ENCODE data around the gene L2HGDH.
"Not testable (repeated sequence)": the region's sequence is repeated elsewhere in the genome, so short reads cannot be mapped to it uniquely, and the experiment has no call there.

The L2HGDH gene

GRCh38 chr14:50311972-50312733, at the start of gene L2HGDH, which contains the start of gene DMAC2L:
Gene L2HGDH (minus strand): TSS chr14:50312229. CDS start chr14:50312150, 79 bp downstream.
Gene DMAC2L (plus strand): TSS chr14:50312324. CDS start chr14:50321488, 9,164 bp downstream.
- peak; percentile 95 for DNase-seq

GRCh38 chr14:50360851-50361250, 48.8 kb upstream of the L2HGDH start:
- no peak for DNase-seq

DNA sequence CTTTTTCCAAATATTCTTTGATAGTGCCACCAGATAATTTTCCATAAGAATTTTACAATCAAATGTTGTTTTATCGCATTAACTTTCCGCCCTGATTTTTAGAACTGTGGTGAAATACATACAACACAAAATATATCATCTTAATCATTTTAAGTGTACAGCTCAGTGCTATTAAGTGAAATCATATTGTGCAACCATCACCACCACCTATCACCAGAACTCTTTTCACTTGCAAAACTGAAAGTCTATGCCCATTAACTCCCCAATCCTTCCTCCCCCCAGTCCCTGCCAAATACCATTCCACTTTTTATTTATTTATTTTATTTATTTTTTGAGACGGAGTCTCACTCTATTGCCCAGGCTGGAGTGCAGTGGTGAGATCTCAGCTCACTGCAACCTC, 48.1 kb upstream of the L2HGDH start:
- DNase-seq: no peak

GRCh38 chr14:50359631-50360030, 47.6 kb upstream of the L2HGDH start:
- DNase-seq: no peak

DNA sequence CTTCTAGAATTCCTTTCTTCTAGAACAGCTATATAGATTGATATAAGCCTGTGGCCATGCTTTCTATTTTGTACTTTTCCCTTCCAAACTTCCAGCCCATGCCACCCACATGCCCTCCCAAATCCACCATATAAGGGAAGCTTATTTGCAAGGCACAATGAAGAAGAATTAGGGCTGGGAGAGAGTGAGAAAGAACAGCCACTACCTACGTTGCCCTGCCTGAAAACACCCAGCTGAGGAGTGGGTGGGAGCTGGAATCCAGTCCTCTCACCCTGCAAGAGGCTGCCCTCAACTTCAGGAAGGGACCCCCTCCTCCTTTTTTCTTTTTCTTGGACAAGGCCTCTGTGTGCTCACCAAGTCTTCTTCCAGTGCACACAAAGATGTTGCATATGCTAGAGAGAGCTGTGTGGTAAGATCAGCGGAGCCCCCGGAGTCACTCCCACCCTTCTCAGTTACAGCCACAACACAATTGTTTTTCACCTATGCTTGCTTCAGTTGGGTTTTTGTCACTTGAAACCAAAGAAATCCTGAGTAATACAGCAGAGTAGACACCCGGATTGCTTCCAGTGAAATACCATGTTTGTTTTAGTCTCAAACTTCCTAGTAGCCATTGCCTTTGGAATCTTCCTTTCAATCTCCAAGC, 45.8 kb upstream of the L2HGDH start:
- DNase-seq: no peak

DNA sequence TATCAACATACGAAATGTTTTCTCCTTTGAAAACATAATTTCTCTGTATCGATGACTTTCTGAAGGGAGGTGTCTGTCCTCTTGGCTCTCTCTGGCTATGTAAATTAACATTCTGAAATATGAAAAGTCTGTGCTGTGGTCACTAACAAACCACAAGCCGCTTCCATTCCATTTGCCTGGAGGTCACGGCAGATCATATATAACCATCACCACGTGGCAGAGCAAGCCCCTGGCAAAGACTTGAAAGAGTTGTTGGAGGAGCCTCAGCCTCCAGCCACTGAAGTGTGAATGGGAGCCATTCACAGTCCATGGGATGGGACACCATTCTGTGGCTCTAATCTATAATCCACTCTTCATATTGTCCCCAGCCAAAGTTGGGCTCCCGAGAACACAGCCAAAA, 45.1 kb upstream of the L2HGDH start:
- no peak for DNase-seq

- DNase-seq: not testable (repeated sequence)
Observed at GRCh38 chr14:50356283-50356682, 44.3 kb upstream of the L2HGDH start.

GRCh38 chr14:50355692-50356091, 43.7 kb upstream of the L2HGDH start:
- no peak for DNase-seq

DNA sequence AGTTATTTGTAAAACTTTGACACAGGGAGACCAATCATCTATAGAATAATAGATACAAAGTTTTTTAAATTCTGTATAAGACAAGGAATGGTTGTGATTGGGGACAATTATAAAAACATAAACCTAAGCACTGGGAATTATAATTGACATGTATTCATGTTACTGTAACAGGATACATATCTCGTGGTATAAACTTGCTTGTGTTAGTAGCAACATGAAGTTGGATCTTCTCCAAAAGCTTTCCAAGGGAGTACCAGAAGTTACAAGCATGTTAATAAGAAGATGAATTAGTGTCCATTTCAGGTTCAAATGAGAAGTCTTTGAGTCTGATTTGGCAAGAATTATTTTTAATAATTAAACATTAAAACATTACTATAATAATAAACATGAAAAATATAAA, 42.5 kb upstream of the L2HGDH start:
- no peak for DNase-seq

GRCh38 chr14:50353126-50353525, 41.1 kb upstream of the L2HGDH start:
- no peak for DNase-seq

DNA sequence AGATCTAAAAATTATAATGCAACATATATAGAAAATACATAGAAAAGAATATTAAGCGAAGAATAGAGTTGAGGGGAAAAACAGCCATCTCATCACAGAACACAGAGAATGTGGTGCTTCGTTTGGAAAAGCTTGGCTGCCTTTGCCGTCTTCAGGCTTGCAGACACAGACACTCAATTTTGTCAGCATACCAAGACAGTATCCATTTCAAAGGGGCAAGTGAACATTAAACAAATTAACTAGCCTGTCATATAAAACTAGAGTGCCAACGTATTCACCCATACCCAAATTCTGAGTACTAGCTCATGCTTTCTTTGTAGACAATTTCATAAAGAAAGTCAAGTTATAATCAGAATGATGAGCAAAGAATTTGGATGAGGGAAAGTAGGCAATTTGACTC, 40.6 kb upstream of the L2HGDH start:
- DNase-seq: no peak

DNA sequence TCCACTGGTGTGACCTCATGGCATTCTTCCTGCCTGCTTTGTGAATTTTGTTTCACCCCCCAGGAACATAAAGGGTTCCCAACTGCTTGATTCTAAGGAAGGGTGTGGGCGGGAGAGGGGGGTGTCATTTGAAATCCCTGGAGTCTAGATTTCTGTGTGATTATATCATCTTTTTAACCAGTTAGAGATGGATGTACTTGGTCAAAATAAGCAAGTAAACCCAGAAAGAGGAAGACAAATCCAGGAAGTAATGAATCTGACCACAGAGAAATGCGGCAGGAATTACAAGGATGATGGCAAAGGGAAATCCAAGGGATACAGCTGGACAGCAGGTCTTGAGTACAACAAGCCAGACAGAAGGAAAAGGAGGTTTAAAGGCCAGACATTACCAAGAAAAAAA, 38.9 kb upstream of the L2HGDH start:
- DNase-seq: no peak

GRCh38 chr14:50348933-50349332, 36.9 kb upstream of the L2HGDH start:
- no peak for DNase-seq

DNA sequence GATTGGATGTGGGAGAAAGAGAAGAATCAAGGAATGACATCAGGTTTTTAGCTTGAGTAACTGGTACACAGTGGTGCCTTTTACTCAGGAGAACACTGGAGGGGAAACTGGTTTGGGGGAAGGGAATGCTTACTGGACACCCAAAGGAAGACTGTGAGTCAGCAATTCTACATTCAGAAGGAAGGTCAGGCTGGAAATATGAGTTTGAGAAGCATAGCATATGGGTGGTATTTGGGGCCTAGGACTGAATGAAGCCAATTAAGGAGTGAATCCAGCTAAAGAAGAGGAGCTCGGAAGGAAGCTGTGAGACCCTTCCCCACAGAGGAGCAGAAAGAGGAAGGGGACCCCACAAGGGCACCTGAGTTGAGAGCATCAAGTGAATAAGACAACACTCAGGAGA, 35.5 kb upstream of the L2HGDH start:
- DNase-seq: no peak

- DNase-seq: no peak
Observed at GRCh38 chr14:50345846-50346422, 33.9 kb upstream of the L2HGDH start.

- DNase-seq: no peak
Observed at GRCh38 chr14:50344876-50345563, 33.0 kb upstream of the L2HGDH start.

- no peak for DNase-seq
Observed at GRCh38 chr14:50344116-50344775, 32.2 kb upstream of the L2HGDH start.

- no peak for DNase-seq
Observed at GRCh38 chr14:50343434-50343833, 31.4 kb upstream of the L2HGDH start.

- DNase-seq: no peak
Observed at GRCh38 chr14:50342221-50343078, 30.4 kb upstream of the L2HGDH start.

- DNase-seq: no peak
Observed at GRCh38 chr14:50340963-50341362, 28.9 kb upstream of the L2HGDH start.

GRCh38 chr14:50340045-50340444, 28.0 kb upstream of the L2HGDH start:
- no peak for DNase-seq

Data from RPMI8226 (cell line).